ENCODE measurements around the gene CD3E. TPM values are rescaled to one million over a fixed set of nuclear protein-coding genes. Genes with fewer than 3 reads are reported as not detected.

CD3E gene
- total and polyA plus RNA-seq, 4 donors: 0.33 to 2.3 (median 1.8) TPM

DNA sequence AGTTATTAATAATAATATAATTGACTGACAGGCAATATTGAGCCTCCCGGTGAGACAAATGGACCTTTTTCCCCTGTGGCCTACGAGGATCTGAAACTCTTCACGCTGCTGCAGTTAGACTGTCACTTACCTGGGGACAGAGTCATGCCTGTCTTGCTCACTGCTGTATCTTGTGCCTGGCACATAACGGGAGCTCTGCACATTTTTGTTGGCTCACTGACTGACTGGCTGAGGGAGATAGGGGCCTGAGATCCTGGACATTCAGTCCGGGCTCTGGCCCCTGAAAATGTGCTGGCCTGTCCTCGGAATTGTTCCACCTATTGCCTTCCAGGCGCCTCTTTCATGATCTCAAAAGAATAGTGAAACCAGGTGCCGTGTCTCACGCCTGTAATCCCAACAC lies 38.7 kb downstream of the CD3E start (continued):
- TF ChIP-seq ZBTB33 (IDR thresholded peaks at IDR 0.05): no peak

DNA sequence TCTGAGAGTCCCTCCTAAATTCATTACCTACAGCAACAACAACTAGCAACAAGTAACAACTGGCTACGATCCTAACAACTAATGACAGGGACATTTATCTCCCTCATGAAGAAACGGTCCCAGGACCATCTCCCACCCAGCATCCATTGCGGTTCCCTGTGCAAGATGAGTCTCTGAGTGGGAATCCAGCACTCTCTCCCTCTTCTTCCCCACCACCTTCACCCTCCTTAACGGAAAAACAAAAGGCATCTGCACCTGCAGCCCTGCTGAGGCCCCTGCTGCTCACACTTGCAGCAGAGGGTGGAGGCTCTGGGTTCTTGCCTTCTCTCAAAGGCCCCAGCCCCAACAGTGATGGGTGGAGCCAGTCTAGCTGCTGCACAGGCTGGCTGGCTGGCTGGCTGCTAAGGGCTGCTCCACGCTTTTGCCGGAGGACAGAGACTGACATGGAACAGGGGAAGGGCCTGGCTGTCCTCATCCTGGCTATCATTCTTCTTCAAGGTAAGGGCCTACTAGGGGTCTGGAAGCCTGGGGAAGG lies 39.5 kb downstream of the CD3E start, which contains the start of gene CD3G:
Gene CD3G, plus strand, starts transcription at position 364 of the 535 bp plus-strand sequence. Its CDS starts 80 bp downstream, at position 444.
- H3K4me1 ChIP-seq (ENCODE audit: control insufficient read depth in 4 of 4, insufficient read depth in 4 of 4, low read length in 3 of 4): no peaks in the 10 kb centered on the region
- TF ChIP-seq ZBTB33 (IDR thresholded peaks at IDR 0.05) (no peak), JUND (IDR thresholded peaks at IDR 0.05) (no peak), YY1 (IDR thresholded peaks at IDR 0.05) (no peak), FOXA1 (IDR thresholded peaks at IDR 0.05) (no peak), CTCF (IDR thresholded peaks at IDR 0.05; ENCODE audit: low read depth, low read length, missing input control) (no peak)
- no peaks in the 10 kb centered on the region for H3K36me3 ChIP-seq (ENCODE audit: control insufficient read depth in 4 of 4, insufficient read depth in 3 of 4, low read depth in 1 of 4, low read length in 3 of 4)
- 88% methylated on average over 6 of the region's 6 CpGs for WGBS
- no peak within 1 kb of the TSS for H3K27ac ChIP-seq (ENCODE audit: low read depth in 1 of 2, low read length in 2 of 2)
- no peak within 1 kb of the TSS for H3K9ac ChIP-seq (ENCODE audit: low read depth in 1 of 2, low read length in 2 of 2)
- no peak within 1 kb of the TSS for H3K4me3 ChIP-seq (ENCODE audit: low read depth in 1 of 3, low read length in 3 of 3)
- no peaks in the 10 kb centered on the region for H3K27me3 ChIP-seq (ENCODE audit: control insufficient read depth in 4 of 4, insufficient read depth in 4 of 4, low read length in 3 of 4)
- H3K9me3 ChIP-seq (ENCODE audit: control insufficient read depth in 4 of 4, low read length in 3 of 4): no peaks in the 10 kb centered on the region
- DNase-seq (ENCODE audit: low spot score): no peak

- TF ChIP-seq ZBTB33 (IDR thresholded peaks at IDR 0.05) (no peak), NR2F2 (IDR thresholded peaks at IDR 0.05) (no peak), HNF4A (conservative IDR thresholded peaks at IDR 0.05) (no peak), YY1 (IDR thresholded peaks at IDR 0.05) (no peak), HNF4G (IDR thresholded peaks at IDR 0.05) (no peak), RXRA (IDR thresholded peaks at IDR 0.05) (no peak), FOXA1 (IDR thresholded peaks at IDR 0.05) (no peak), SP1 (IDR thresholded peaks at IDR 0.05) (no peak)
- TF ChIP-seq, protein P1, sequence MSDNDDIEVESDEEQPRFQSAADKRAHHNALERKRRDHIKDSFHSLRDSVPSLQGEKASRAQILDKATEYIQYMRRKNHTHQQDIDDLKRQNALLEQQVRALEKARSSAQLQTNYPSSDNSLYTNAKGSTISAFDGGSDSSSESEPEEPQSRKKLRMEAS (IDR thresholded peaks at IDR 0.05): no peak
- no peaks in the 10 kb centered on the region for H3K9me3 ChIP-seq (ENCODE audit: control insufficient read depth in 4 of 4, low read length in 3 of 4)
- no peaks in the 10 kb centered on the region for H3K36me3 ChIP-seq (ENCODE audit: control insufficient read depth in 4 of 4, insufficient read depth in 3 of 4, low read depth in 1 of 4, low read length in 3 of 4)
- no peak overlapping the region for H3K4me3 ChIP-seq (ENCODE audit: low read depth in 1 of 3, low read length in 3 of 3)
- DNase-seq (ENCODE audit: low spot score): no peak
- no peak overlapping the region for H3K27ac ChIP-seq (ENCODE audit: low read depth in 1 of 2, low read length in 2 of 2)
- no peaks in the 10 kb centered on the region for H3K27me3 ChIP-seq (ENCODE audit: control insufficient read depth in 4 of 4, insufficient read depth in 4 of 4, low read length in 3 of 4)
- peaks cover 0 to 4% (median 1%) of the 10 kb centered on the region in 4 donors for H3K4me1 ChIP-seq (ENCODE audit: control insufficient read depth in 4 of 4, insufficient read depth in 4 of 4, low read length in 3 of 4)
- H3K9ac ChIP-seq (ENCODE audit: low read depth in 1 of 2, low read length in 2 of 2): no peak overlapping the region
- 86% methylated on average over 6 of the region's 6 CpGs for WGBS
These were observed 44.9 kb downstream of the CD3E start for GRCh38 chr11:118349475-118349874.

Data from liver (tissue), 9 donors.